ENCODE measurements around the gene C6orf89. TPM values are rescaled to one million over a fixed set of nuclear protein-coding genes. Genes with fewer than 3 reads are reported as not detected.
"Not testable (repeated sequence)": the region's sequence is repeated elsewhere in the genome, so short reads cannot be mapped to it uniquely, and the experiment has no call there.

C6orf89 gene
- total and polyA plus RNA-seq, 8 donors: 11.6 to 39.2 (median 30.6) TPM

- WGBS, 2 donors: 93 to 98% methylated on average over 4 of the region's 4 CpGs
- DNase-seq (no peak), ATAC-seq (no peak), FAIRE-seq (no peak)
- H3K27me3 ChIP-seq: no peaks in the 10 kb centered on the region
- no peaks in the 10 kb centered on the region for H3K36me3 ChIP-seq
- H3K9me3 ChIP-seq: no peaks in the 10 kb centered on the region
- H3K27ac ChIP-seq: no peak overlapping the region
- no peaks in the 10 kb centered on the region for H3K4me1 ChIP-seq
- TF ChIP-seq CTCF (IDR thresholded peaks at IDR 0.05): no peak
- H3K4me3 ChIP-seq: no peak overlapping the region
- intact Hi-C loops (cut with DNase I): no loop called here
Measured at GRCh38 chr6:36938536-36938935, 52.8 kb downstream of the C6orf89 start.

- H3K36me3 ChIP-seq; H3K4me3 ChIP-seq; H3K4me1 ChIP-seq; ATAC-seq; H3K9me3 ChIP-seq; H3K27me3 ChIP-seq; H3K27ac ChIP-seq; intact Hi-C loops (cut with DNase I); FAIRE-seq; DNase-seq: not testable (repeated sequence)
- 91 to 93% methylated on average over 4 to 5 of the region's 5 CpGs for WGBS, 2 donors
Measured at GRCh38 chr6:36939005-36939404, 53.3 kb downstream of the C6orf89 start.

- FAIRE-seq (no peak), ATAC-seq (no peak), DNase-seq (no peak)
- no peak overlapping the region for H3K4me3 ChIP-seq
- H3K4me1 ChIP-seq: peaks cover 0 to 2% (median 0%) of the 10 kb centered on the region in 3 donors
- no peaks in the 10 kb centered on the region for H3K9me3 ChIP-seq
- no peak overlapping the region for H3K27ac ChIP-seq
- H3K36me3 ChIP-seq: no peaks in the 10 kb centered on the region
- H3K27me3 ChIP-seq: no peaks in the 10 kb centered on the region
- intact Hi-C loops (cut with DNase I): no loop called here
- WGBS, 2 donors: 84 to 89% methylated on average over 10 of the region's 10 CpGs
- no peak for TF ChIP-seq CTCF (IDR thresholded peaks at IDR 0.05)
Measured at GRCh38 chr6:36940027-36940426, 54.3 kb downstream of the C6orf89 start.

- WGBS, 2 donors: 91 to 96% methylated on average over 11 to 40 of the region's 40 CpGs
- intact Hi-C loops (cut with DNase I): not testable (repeated sequence)
Measured at GRCh38 chr6:36941561-36941960, 55.8 kb downstream of the C6orf89 start.

GRCh38 chr6:36942329-36942728 lies 56.6 kb downstream of the C6orf89 start:
- FAIRE-seq; intact Hi-C loops (cut with DNase I); H3K27ac ChIP-seq; H3K36me3 ChIP-seq; H3K4me1 ChIP-seq; H3K27me3 ChIP-seq; DNase-seq; H3K9me3 ChIP-seq; ATAC-seq; H3K4me3 ChIP-seq: not testable (repeated sequence)
- WGBS, 2 donors: 75 to 86% methylated on average over 1 of the region's 2 CpGs

More at GRCh38 chr6:36941561-36941960, 55.8 kb downstream of the C6orf89 start:
- not testable (repeated sequence) for DNase-seq, H3K4me1 ChIP-seq, H3K4me3 ChIP-seq, H3K9me3 ChIP-seq, ATAC-seq, H3K27ac ChIP-seq, FAIRE-seq, H3K27me3 ChIP-seq, H3K36me3 ChIP-seq

- H3K27me3 ChIP-seq: no peaks in the 10 kb centered on the region
- peaks cover 0 to 4% (median 0%) of the 10 kb centered on the region in 3 donors for H3K4me1 ChIP-seq
- WGBS, 2 donors: 17 to 18% methylated on average over 5 of the region's 5 CpGs
- no peaks in the 10 kb centered on the region for H3K36me3 ChIP-seq
- no peak for FAIRE-seq
- ATAC-seq: peak; percentile 87 to 92 (median 90)
- no peak for TF ChIP-seq CTCF (IDR thresholded peaks at IDR 0.05)
- no peaks in the 10 kb centered on the region for H3K9me3 ChIP-seq
- H3K4me3 ChIP-seq: no peak overlapping the region
- peak overlapping the region in 3 of 4 donors; percentile 34 to 73 (median 39) for H3K27ac ChIP-seq
- intact Hi-C loops (cut with DNase I): no loop called here
- DNase-seq: peak in 1 of 6 donors; percentile 65
Measured at GRCh38 chr6:36944650-36945049, 58.9 kb downstream of the C6orf89 start.

Data from pancreas (tissue), 10 donors.